HG02759 (cell line): Measurements from ENCODE around the gene SPINK8.
"Not testable (repeated sequence)": the region's sequence is repeated elsewhere in the genome, so short reads cannot be mapped to it uniquely, and the experiment has no call there.

Experiments used
- ATAC-seq: cut with Tn5 transposase; IDR thresholded peaks from one replicate; pipeline ENCODE4 v1.9.1; 2021; ENCODE audit warnings: mild to moderate bottlenecking, moderate library complexity; ENCODE audit not compliant: unreplicated experiment

The SPINK8 gene

DNA sequence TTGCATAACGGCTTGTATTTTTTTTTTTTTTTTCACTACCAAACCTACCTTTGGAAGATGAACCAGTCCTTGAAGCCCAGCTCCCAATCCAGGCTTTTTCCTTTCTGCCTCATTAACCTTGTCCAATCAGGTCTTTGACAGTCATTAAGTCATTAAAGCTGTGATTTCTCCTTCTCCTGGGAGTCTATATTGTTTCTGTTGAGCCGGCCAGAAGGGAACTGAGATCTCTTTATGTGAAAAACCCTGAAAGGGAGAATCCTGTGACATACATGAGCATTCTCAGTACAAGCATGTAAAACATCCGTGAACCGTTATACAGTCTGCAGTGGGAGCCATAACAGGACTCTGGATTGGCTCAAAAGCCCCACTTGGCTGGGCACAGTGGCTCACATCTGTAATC is 52.6 kb downstream of the SPINK8 start:
- no peak for ATAC-seq

DNA sequence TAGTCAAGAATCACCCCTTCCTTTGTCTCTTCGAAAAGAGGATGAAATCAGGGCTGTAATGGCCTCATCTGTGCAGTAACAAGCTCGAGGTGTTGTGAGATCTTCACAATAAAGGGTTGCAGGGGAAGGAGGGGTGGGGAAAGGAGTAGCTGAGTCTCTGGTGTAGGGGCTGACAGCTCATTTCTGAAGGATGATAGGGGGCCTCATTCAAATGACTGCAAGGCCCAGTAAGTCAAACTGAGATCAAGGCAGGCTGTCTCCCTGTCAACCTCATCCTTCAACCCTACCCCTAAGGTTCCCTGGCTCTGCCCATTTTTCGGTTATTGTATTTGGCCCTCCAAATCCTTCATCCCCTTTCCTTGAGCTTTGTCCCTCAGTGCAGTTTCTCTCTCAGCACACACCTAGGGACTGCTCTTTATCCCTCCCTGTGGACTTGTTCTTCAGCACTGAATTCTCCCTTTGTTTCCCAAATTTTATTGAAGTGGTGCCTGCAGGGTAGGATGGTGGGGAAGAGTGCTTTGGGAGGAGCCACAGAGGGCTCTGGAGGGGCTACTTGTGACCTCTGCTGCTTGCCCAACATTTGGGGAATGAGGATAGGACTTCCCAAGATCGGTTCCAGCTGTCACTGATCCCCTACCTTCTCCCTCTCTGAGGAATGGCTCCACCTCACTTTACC is 54.4 kb downstream of the SPINK8 start:
- no peak for ATAC-seq

DNA sequence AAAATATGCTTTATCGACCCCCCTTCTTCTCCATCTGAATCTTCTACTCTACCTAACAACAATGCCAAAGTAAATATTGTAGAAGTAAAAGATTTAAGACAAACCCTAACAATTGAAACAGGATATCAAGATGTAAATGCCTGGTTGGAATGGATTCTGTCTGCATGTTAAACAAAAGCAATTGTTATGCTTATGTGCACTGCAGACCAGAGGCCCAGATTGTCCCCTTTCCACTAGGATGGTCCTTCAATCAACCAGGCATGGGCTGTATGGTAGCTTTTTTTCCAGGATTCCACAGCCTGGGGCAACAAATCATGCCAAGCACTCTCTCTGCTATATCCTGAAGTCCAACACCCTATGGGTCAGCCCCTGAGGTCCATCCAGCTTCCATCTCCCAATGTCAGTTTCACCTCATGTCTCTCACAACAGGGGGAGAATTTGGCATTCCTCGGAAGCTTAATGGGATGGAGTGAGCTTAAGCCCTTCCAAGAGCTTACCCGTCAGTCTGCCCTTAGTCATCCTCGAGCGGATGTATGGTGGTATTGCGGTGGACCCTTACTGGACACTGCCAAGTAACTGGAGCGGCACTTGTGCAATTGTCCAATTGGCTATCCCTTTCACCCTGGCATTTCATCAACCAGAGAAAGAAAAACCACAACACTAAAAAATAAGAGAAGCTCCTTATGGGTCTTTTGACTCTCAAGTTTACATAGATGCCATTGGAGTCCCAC is 56.4 kb downstream of the SPINK8 start:
- ATAC-seq: no peak

DNA sequence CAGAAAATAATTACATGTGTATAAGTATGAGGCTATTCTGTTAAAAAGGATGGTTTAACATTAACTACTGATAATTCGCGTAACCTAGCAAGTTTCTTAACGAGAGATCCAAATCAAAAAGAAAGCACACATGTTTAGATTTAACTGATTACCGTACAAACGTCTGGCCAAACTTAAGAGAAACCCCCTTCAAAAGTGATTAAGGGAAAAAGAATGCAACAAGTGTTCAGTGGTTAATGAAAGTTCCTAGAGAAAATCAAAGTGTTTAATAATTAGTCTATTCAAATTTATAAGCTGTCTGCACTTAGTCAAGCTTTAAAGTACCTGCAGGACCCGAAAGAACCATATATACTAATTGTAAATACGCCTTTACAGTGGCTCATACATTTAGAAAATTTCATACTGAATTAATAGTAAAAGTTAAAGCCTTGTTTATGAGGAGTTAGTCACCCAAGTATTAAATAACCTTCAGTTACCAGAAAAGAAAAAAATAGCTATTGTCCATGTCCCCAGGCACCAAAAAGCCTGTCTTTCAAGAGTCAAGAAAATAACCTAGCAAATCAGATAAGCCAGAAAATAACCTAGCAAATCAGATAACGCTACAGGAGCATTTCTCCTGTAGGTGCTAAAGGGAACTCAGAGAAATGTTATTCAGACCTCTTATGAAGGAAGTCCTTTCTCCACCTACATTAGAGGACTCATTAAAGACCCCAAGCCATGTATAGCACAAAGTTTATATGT is 58.0 kb downstream of the SPINK8 start:
- no peak for ATAC-seq

DNA sequence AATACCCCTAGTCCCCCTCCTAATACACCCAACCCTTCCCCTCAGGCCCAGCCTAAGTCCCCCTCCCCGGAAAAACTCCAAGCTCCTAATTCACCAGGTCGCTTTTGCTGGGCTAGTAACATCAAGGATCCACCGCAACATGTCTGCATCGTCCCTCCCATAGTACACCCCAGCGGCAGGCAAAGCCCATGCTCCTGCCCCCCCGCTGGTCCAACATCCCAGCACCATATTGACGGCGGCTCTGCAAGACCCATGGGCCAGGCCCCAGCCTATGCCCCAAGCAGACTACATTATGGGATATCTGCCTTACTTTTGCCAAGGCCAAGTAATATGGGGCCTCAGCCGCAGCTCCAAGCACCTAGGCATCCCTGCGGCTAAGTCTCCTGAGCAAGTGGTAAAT is 59.0 kb downstream of the SPINK8 start:
- ATAC-seq: no peak

DNA sequence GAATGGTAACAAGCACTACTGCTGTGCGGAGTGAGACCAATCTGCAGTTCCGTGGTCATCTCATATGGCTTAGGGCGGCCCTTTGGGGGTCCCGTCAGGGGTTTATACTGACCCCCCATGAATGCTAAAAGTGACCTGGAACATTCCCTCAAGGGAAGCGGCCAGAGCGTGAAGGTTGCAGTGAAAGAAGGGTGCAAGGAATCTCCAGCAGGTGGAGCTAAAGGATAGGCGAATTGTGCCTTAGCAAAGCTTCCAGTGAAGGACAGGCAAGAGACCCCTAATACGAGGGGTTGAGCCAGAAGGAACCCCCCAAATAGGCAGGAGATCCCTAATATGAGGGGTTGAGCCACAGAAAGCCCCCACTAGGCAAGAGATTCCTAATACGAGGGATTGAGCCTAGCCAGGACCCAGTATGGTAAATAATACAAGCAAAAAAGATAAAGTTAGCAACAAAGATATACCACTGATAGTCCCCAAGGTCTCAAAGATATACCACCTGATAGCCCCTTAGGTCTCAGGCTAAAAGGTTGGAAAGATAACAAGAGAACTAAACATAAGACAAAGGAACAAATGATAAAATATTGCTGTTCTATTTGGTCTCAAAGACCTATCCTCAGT is 59.8 kb downstream of the SPINK8 start:
- no peak for ATAC-seq

DNA sequence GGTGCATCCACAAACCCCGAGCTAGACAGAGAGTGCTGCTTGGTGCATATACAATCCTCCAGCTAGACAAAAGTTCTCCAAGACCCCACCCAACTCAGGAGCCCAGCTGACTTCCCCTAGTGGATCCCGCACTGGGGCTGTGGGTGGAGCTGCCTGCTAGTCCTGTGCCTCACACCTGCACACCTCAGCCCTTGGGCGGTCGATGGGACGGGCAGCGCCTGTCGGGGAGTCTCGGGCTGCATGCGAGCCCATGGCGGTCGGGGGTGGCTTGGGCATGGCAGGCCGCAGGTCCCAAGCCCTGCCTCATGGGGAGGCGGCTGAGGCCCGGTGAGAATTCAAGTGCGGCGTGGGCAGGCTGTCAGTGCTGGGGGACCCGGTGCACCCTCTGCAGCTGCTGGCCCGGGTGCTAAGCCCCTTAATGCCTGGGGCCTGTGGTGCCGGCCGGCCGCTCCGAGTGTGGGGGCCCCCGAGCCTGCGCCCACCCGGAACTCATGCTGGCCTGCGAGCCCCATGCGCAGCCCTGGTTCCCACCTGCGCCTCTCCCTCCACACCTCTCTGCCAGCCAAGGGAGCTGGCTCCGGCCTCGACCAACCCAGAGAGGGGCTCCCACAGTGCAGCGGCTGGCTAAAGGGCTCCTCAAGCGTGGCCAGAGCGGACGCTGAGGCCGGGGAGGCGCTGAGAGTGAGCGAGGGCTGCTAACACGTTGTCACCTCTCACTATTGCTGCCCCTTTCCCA is 61.5 kb downstream of the SPINK8 start:
- ATAC-seq: no peak

DNA sequence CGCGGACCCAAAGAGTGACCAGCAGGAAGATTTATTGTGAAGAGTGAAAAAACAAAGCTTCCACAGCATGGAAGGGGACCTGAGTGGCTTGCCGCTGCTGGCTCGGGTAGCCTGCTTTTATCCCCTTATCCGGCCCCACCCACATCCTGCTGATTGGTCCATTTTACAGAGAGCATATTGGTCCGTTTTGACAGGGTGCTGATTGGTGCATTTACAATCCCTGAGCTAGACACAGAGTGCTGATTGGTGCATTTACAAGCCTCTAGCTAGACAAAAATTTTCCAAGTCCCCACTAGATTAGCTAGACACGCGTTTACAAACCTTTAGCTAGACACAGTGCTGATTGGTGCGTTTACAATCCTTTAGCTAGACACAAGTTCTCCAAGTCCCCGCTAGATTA is 62.2 kb downstream of the SPINK8 start:
- ATAC-seq: not testable (repeated sequence)

DNA sequence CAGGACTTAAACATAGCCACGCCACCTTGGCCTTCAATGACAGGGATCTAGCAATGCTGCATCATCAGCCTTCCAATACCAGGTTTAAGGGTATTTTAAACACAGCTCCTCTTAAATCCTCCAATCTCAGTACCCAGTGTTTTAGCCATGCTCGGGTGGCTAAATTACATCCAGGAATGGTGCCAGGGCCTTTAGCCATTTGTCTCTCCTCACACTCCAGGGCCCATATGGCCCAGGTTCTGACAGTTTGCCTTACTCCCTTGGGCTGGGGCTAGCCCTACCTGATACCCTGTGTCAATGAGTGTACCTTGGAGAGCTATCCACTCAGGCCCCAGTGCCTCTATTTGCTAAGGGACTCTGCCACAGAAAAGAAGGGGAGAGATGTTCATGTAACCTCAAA is 63.2 kb downstream of the SPINK8 start:
- no peak for ATAC-seq

DNA sequence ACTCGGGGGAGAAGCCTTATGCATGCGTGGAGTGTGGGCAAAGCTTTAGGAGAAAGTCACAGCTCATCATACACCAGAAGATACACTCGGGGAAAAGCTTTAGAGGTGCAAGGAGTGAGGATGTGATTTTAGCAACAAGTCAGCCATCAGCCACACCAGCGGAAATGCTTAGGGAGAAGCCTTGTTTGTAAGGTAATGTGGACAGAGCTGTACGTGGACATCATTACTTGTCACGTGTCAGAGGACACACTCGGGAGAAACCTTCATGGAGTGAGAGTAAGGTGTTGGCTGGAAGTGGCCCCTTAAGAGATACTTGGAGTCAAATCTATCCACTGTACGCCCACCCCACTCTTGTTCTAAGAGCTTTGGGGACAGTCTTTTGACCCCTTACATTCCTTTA is 63.9 kb downstream of the SPINK8 start:
- no peak for ATAC-seq

DNA sequence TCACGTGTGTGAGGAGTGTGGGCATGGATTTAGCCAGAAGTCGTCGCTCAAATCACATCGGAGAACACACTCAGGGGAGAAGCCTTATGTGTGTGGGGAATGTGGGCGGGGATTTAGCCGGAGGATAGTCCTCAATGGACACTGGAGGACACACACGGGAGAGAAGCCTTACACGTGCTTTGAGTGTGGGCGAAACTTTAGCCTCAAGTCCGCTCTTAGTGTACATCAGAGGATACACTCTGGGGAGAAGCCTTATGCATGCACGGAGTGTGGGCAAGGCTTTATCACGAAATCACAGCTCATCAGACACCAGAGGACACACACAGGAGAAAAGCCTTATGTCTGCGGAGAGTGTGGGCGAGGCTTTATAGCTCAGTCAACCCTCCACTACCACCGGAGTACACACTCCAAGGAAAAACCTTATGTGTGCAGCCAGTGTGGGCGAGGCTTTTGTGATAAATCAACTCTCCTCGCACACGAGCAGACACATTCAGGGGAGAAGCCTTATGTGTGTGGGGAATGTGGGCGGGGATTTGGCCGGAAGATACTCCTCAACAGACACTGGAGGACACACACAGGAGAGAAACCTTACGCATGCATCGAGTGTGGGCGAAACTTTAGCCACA is 64.4 kb downstream of the SPINK8 start:
- no peak for ATAC-seq

DNA sequence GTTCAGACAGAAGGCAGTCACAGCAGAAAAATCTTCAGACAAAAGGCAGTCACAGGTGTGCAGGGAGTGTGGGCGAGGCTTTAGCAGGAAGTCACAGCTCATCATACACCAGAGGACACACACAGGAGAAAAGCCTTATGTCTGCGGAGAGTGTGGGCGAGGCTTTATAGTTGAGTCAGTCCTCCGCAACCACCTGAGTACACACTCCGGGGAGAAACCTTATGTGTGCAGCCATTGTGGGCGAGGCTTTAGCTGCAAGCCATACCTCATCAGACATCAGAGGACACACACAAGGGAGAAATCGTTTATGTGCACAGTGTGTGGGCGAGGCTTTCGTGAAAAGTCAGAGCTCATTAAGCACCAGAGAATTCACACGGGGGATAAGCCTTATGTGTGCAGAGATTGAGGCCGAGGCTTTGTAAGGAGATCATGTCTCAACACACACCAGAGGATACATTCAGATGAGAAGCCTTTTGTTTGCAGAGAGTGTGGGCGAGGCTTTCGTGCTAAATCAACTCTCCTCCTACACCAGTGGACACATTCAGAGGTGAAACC is 65.0 kb downstream of the SPINK8 start:
- ATAC-seq: no peak

DNA sequence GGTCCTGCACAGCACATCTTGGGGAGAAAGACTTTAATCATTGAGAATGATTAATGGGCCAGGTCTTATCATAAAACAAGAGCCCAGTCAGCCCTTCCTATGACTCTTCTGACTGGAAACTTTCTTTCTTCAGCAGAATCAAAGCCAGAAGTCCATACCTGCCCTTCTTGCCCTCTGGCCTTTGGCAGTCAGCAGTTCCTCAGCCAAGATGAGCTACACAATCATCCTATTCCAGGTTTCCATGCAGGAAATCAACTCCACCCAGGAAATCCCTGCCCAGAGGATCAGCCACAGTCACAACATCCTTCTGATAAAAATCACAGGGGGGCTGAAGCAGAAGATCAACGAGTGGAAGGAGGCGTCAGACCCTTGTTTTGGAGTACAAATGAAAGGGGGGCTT is 65.7 kb downstream of the SPINK8 start:
- ATAC-seq: no peak

DNA sequence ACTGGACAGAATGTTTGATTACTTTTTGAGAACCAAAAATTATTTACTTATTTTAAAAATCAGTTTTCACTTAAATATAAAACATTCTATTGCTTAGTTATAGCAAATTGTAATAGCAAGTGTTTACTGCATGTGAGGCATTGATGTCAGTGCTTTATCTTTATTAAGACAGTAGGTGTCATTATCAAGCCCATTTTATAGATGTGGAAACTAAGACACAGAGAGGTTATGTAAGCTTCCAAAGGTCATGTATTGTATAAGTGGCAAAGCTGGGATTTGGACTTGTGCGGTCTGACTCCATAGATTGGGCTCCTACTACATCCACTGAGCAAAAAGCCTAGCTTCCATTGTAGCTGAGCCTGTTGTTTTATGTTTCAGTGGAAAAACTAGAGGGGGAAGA is 74.9 kb downstream of the SPINK8 start:
- no peak for ATAC-seq
